Measurements from ENCODE around the gene TNRC6C.

Gene TNRC6C

DNA sequence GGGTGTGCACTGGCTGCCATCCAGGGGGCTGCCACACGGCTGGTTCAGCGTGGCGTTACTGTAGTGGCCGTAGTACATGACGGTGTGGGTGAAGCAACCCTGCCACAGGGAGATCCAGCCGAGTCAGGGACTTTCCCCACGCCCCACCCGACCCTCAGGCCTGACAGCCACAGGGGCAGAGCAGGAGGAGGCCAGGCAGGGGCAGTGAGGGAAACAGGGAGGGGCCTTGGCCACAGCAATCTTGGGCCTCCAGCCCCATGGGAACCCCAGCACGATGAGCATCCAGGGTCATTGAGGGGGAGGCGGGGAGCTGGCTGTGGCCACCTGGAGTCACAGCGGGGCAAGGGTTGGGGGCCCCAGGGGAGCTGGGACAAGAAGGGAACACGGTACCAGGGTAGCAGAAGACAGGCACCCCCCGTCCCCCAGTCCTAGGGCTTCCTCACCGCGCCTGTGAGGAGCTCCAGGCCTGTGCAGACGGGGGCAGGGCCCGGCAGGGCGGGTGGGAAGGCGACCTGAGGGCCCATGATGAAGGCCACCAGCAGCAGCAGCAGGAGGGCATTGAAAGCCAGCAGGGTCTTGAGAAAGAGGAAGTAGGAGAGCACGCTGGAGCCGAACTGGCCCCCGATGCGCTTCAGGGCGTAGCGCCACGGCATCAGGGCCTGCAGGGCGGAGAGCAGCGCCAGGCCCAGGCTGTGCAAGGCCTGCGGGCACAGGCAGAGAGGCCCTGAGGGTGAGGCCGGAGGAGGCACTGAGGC is 165.8 kb downstream of the TNRC6C start:
- no peak for DNase-seq

- DNase-seq: no peak
Observed at GRCh38 chr17:78124836-78125137, 166.3 kb downstream of the TNRC6C start.

GRCh38 chr17:78125138-78125913 is 166.8 kb downstream of the TNRC6C start:
- DNase-seq: no peak

GRCh38 chr17:78125976-78126894 is 167.7 kb downstream of the TNRC6C start:
- DNase-seq: peak in 1 of 58 donors; percentile 30

DNA sequence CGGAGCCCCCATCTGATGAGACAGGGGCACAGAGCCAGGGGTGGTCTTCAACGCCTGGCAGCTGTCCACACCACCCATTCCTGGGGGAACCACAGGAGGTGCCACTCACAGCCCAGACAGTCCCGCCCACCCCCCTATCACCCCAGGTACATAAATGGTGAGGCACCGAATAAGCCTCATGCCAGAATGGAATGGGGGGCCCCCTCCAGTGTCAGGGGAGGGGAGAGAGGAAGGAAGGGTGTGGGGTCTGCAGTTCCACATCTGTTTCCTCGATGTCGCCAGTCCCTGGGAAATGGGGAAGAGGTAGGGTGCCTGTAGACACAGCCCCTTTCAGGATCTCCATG is 168.4 kb downstream of the TNRC6C start:
- DNase-seq: no peak

- peak in 55 of 58 donors; percentile 28 to 92 (median 80) for DNase-seq
Observed at GRCh38 chr17:78127239-78127887, 168.9 kb downstream of the TNRC6C start.

- DNase-seq: peak in 12 of 58 donors; percentile 38 to 77 (median 56)
Observed at GRCh38 chr17:78127888-78128550, 169.5 kb downstream of the TNRC6C start.

DNA sequence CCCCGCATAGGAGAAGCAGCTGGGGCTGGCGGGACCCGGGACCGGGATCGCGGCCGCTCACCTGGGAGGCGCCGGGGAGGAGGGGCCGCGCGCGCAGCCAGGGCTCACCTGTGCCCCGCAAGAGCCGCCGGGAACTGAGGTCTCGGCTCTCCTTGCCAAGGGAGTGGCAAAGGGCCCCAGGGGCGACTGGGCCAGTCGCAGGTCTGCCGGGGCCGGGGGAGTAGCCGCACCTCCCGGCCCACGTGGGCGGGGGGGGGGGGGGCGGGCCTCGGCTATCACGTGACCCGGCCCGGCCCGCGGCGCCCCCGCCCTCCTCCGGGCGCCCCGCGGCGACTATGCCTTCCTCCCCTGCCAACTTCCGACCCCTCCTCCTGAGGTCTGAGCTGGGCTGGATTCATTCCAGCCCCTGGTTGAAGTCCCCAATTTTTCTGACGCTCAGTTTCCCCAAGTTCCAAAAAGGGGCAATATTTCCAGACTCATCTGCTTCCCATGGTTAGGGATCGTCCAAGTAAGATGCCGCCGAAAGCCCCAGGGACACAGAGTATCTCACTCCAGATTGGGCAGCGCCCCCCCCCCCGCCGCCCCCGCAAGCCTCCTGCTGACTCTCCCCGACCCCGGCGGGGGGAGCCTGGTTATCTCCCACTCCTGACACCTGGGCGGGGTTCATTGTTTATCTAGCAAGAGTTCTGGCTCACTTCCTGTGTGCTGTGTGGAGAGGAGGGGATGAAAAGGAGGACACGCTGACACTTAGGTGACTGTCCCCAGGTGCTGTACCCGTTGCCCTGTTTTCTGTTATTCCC is 170.2 kb downstream of the TNRC6C start, which contains the start of gene TMC6:
TMC6 (minus strand) TSS at position 205 of the 800 bp plus-strand sequence. CDS start 1,923 bp downstream, outside the sequence.
- DNase-seq: peak in 26 of 58 donors; percentile 26 to 76 (median 50)

- no peak for DNase-seq
Observed at GRCh38 chr17:78129351-78130089, 171.0 kb downstream of the TNRC6C start.

- DNase-seq: no peak
Observed at GRCh38 chr17:78130090-78130436, 171.6 kb downstream of the TNRC6C start.

GRCh38 chr17:78130437-78131101 is 172.1 kb downstream of the TNRC6C start, which contains the start of gene TMC8:
Gene TMC8, plus strand, starts transcription at chr17:78130771. Its CDS starts 818 bp downstream, at chr17:78131589.
- DNase-seq: peak in 5 of 58 donors; percentile 15 to 43 (median 35)

DNA sequence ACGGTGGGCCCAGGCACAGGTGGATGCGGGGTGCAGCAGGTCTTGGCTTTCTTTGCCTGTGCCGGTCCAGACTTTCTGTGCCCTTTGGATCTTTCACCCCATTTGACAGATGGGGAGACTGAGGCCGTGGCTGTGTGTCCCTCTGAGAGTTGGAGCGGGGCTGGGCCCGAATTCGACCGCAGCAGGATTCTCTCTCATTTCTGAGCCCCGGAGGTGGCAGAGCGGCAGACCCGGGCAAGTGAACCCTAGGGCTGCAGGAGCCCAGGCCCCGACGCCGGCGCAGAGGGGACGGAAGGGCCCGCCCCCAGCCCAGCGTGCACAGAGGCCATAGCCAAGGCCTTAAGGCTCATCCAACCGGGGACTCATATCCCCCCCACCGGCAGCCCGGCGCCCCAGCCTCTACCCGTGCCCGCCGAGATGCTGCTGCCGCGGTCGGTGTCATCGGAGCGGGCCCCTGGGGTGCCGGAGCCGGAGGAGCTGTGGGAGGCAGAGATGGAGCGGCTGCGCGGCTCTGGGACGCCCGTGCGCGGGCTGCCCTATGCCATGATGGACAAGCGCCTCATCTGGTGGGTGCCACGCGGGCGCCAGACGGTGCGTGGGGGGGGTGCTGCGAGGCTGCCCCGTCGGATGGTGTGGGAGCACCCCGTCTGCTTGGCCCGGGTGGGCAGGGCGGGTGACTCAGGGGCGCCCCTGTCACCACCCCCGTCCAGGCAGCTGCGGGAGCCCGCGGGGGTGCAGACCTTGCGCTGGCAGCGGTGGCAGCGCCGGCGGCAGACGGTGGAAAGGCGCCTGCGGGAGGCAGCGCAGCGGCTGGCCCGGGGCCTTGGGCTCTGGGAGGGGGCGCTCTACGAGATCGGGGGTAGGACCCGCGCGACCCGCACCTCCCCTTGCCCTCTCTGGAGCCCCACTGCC is 172.9 kb downstream of the TNRC6C start:
- peak in 19 of 58 donors; percentile 10 to 67 (median 47) for DNase-seq

GRCh38 chr17:78132084-78132676 is 173.7 kb downstream of the TNRC6C start:
- no peak for DNase-seq

GRCh38 chr17:78132767-78133178 is 174.3 kb downstream of the TNRC6C start:
- DNase-seq: no peak

- DNase-seq: no peak
Observed at GRCh38 chr17:78133179-78133951, 174.9 kb downstream of the TNRC6C start.
